HepG2 (cell line): ENCODE results near the gene ASAP2. TPM values are rescaled to one million over a fixed set of nuclear protein-coding genes. Genes with fewer than 3 reads are reported as not detected.

Experiments used
- DNMT3B ChIP-seq: conservative IDR thresholded peaks from 2 replicates; pipeline ENCODE4 v1.6.1; 2016; ENCODE audit warnings: missing biosample characterization, control low read depth
- GATAD1 ChIP-seq: IDR thresholded peaks from 2 replicates; pipeline ENCODE4 v1.6.1; 2016; ENCODE audit warnings: missing genetic modification reagents, missing compliant biosample characterization
- KDM1A ChIP-seq: IDR thresholded peaks from 2 replicates; pipeline ENCODE4 v1.6.1; 2016; ENCODE audit warnings: missing compliant biosample characterization
- MATR3 ChIP-seq: sonication (generic); formaldehyde crosslinking; IDR thresholded peaks from 2 replicates; pipeline ENCODE4 v1.4.0; 2020; ENCODE audit warnings: missing genetic modification reagents
- NFIC ChIP-seq: IDR thresholded peaks from 2 replicates; pipeline ENCODE4 v1.6.1; 2012; ENCODE audit warnings: mild to moderate bottlenecking, low read length, inconsistent platforms
- PATZ1 ChIP-seq: sonication (generic); formaldehyde crosslinking; IDR thresholded peaks from 2 replicates; pipeline ENCODE4 v1.4.0; 2020; ENCODE audit warnings: missing genetic modification reagents
- PAXIP1 ChIP-seq: sonication (generic); formaldehyde crosslinking; conservative IDR thresholded peaks from 2 replicates; pipeline ENCODE4 v1.4.0; 2020; ENCODE audit warnings: mild to moderate bottlenecking, missing genetic modification reagents, moderate library complexity
- PBX2 ChIP-seq: IDR thresholded peaks from 2 replicates; pipeline ENCODE4 v1.6.1; 2016; ENCODE audit warnings: control low read depth
- PITX1 ChIP-seq: sonication (generic); formaldehyde crosslinking; IDR thresholded peaks from 2 replicates; pipeline ENCODE4 v1.5.1; 2020; ENCODE audit warnings: mild to moderate bottlenecking, missing genetic modification reagents
- SAP130 ChIP-seq: IDR thresholded peaks from 2 replicates; pipeline ENCODE4 v1.6.1; 2016; ENCODE audit warnings: low read depth
- SMYD3 ChIP-seq: sonication (generic); formaldehyde crosslinking; IDR thresholded peaks from 2 replicates; pipeline ENCODE4 v1.8.1; 2023; ENCODE audit warnings: mild to moderate bottlenecking, missing genetic modification reagents
- STAT5B ChIP-seq: sonication (generic); formaldehyde crosslinking; IDR thresholded peaks from 2 replicates; pipeline ENCODE4 v1.4.0; 2020; ENCODE audit warnings: missing genetic modification reagents
- TERF1 ChIP-seq: sonication (generic); formaldehyde crosslinking; IDR thresholded peaks from 2 replicates; pipeline ENCODE4 v1.8.0; 2022; ENCODE audit warnings: mild to moderate bottlenecking, missing genetic modification reagents, moderate library complexity
- TRIM24 ChIP-seq: sonication (generic); formaldehyde crosslinking; IDR thresholded peaks from 2 replicates; pipeline ENCODE4 v1.8.0; 2022; ENCODE audit warnings: mild to moderate bottlenecking, missing genetic modification reagents
- ZEB1 ChIP-seq: IDR thresholded peaks from 2 replicates; pipeline ENCODE4 v1.6.1; 2012; ENCODE audit warnings: mild to moderate bottlenecking, low read depth, inconsistent platforms; ENCODE audit not compliant: insufficient replicate concordance
- ZGPAT ChIP-seq: IDR thresholded peaks from 2 replicates; pipeline ENCODE4 v1.6.1; 2016; ENCODE audit warnings: mild to moderate bottlenecking
- ZNF20 ChIP-seq: sonication (generic); formaldehyde crosslinking; IDR thresholded peaks from 2 replicates; pipeline ENCODE4 v1.4.0; 2020; ENCODE audit warnings: mild to moderate bottlenecking, moderate library complexity, missing genetic modification reagents
- ZNF577 ChIP-seq: sonication (generic); formaldehyde crosslinking; IDR thresholded peaks from 2 replicates; pipeline ENCODE4 v1.4.0; 2020; ENCODE audit warnings: mild to moderate bottlenecking, low read depth, missing genetic modification reagents, borderline replicate concordance
- ZNF713 ChIP-seq: sonication (generic); formaldehyde crosslinking; IDR thresholded peaks from 2 replicates; pipeline ENCODE4 v1.4.0; 2020; ENCODE audit warnings: mild to moderate bottlenecking, missing genetic modification reagents
- ZNF775 ChIP-seq: sonication (generic); formaldehyde crosslinking; IDR thresholded peaks from 2 replicates; pipeline ENCODE4 v1.4.0; 2020; ENCODE audit warnings: missing genetic modification reagents, mild to moderate bottlenecking, moderate library complexity, borderline replicate concordance
- polyA plus RNA-seq, 8 experiments: library from polyadenylated mRNA; depleted of rRNA in 3 of 8; stranded (reverse) in 7 of 8; unstranded in 1 of 8; fragments of >200 nt; fragmentation: Illumina TruSeq in 4 of 8; extraction: Trizol in 4 of 8; gene quantifications; 2 replicates each; pipeline versions ENCODE4 v1.2.1 to v1.2.3, GENCODE V29; 2011 to 2016; ENCODE audit warnings: low read depth in 4 of 8, missing spikeins in 1 of 8, mixed read lengths in 1 of 8; ENCODE audit not compliant: insufficient read depth in 1 of 8
- total RNA-seq, 5 experiments: library from RNA; depleted of rRNA; stranded (reverse); fragments of >200 nt; fragmentation: Illumina TruSeq; extraction: Trizol; gene quantifications; 2 replicates each; pipeline ENCODE4 v1.2.3, GENCODE V29; 2016; ENCODE audit warnings: low read depth in 1 of 5

The ASAP2 gene
- total and polyA plus RNA-seq, 2 of the 13 experiments (the other 11 are each of a cell fraction or from before 2014, with no cell fraction given), result 7.3 to 22.3 TPM

GRCh38 chr2:9179572-9180201 is 26.9 kb upstream of the ASAP2 start (continued):
- TF ChIP-seq NFIC, result no peak
- peak; percentile 51 for TF ChIP-seq SAP130 (CRISPR knock-in tag)
- peak; percentile 60; the same call in 1 of the 2 replicates for TF ChIP-seq PATZ1 (CRISPR knock-in tag)
- TF ChIP-seq KDM1A (CRISPR knock-in tag), result no peak
- no peak for TF ChIP-seq ZEB1
- TF ChIP-seq ZNF577, result no peak
- TF ChIP-seq ZGPAT (CRISPR knock-in tag), result 0 out of 2 replicates have a peak, but pooled peaks have one; percentile 24
- no peak for TF ChIP-seq SMYD3 (CRISPR knock-in tag)
- TF ChIP-seq DNMT3B (CRISPR knock-in tag), result peak; percentile 11; the same call in 1 of the 2 replicates
- no peak for TF ChIP-seq ZNF713 (CRISPR knock-in tag)
- TF ChIP-seq PITX1 (CRISPR knock-in tag), result no peak
- TF ChIP-seq ZNF775, result no peak
- TF ChIP-seq PAXIP1, result no peak; the same call in 1 of the 2 replicates
- no peak for TF ChIP-seq GATAD1 (CRISPR knock-in tag)
- TF ChIP-seq MATR3, result no peak
- TF ChIP-seq STAT5B (CRISPR knock-in tag), result no peak
- TF ChIP-seq ZNF20 (CRISPR knock-in tag), result no peak
- TF ChIP-seq PBX2 (CRISPR knock-in tag), result no peak
- no peak for TF ChIP-seq TERF1 (CRISPR knock-in tag)
- no peak for TF ChIP-seq TRIM24 (CRISPR knock-in tag)
